HEK293T (cell line): ENCODE results near the gene ARID3A.
"Not testable (repeated sequence)": the region's sequence is repeated elsewhere in the genome, so short reads cannot be mapped to it uniquely, and the experiment has no call there.

Experiments used
- CTCF ChIA-PET: fragments of 350-600 bp; formaldehyde crosslinking; extraction: SDS; loops from one replicate; lab custom pipeline; 2021; ENCODE audit warnings: antibody characterized with exemption, inconsistent platforms; lab: Yijun Ruan, JAX
- POLR2A ChIA-PET: fragments of 350-600 bp; formaldehyde crosslinking; extraction: SDS; loops from one replicate; lab custom pipeline; 2020; ENCODE audit warnings: antibody characterized with exemption, inconsistent platforms; lab: Yijun Ruan, JAX
- DNase-seq: peaks from one replicate; pipeline ENCODE4 v3.0.0; 2012; ENCODE audit warnings: mixed read lengths; ENCODE audit errors: extremely low spot score
- ARNT ChIP-seq: fragments of 450-650 bp; IDR thresholded peaks from 2 replicates; pipeline ENCODE4 v1.6.1; 2017; ENCODE audit warnings: mild to moderate bottlenecking
- BHLHE40 ChIP-seq: fragments of 450-650 bp; IDR thresholded peaks from 2 replicates; pipeline ENCODE4 v1.6.1; 2016; ENCODE audit warnings: mild to moderate bottlenecking, moderate library complexity, borderline replicate concordance
- CTBP1 ChIP-seq: fragments of 450-650 bp; IDR thresholded peaks from 2 replicates; pipeline ENCODE4 v1.6.1; 2016; ENCODE audit warnings: borderline replicate concordance
- ELF4 ChIP-seq: fragments of 450-650 bp; IDR thresholded peaks from 2 replicates; pipeline ENCODE4 v1.6.1; 2017; ENCODE audit warnings: antibody characterized with exemption
- FOXA1 ChIP-seq: fragments of 450-650 bp; IDR thresholded peaks from 2 replicates; pipeline ENCODE4 v1.6.1; 2016; ENCODE audit warnings: mild to moderate bottlenecking
- FOXK2 ChIP-seq: fragments of 450-650 bp; IDR thresholded peaks from 2 replicates; pipeline ENCODE4 v1.6.1; 2016; ENCODE audit warnings: mild to moderate bottlenecking
- FOXM1 ChIP-seq: fragments of 450-650 bp; IDR thresholded peaks from 2 replicates; pipeline ENCODE4 v1.6.1; 2017; ENCODE audit warnings: mild to moderate bottlenecking, borderline replicate concordance
- HDGF ChIP-seq: fragments of 450-650 bp; IDR thresholded peaks from 2 replicates; pipeline ENCODE4 v1.6.1; 2017; ENCODE audit warnings: antibody characterized with exemption, borderline replicate concordance
- L3MBTL2 ChIP-seq: fragments of 450-650 bp; conservative IDR thresholded peaks from 2 replicates; pipeline ENCODE4 v1.6.1; 2016; ENCODE audit warnings: mild to moderate bottlenecking
- LEF1 ChIP-seq: fragments of 450-650 bp; IDR thresholded peaks from 2 replicates; pipeline ENCODE4 v1.6.1; 2017; ENCODE audit warnings: mild to moderate bottlenecking, borderline replicate concordance
- NFRKB ChIP-seq: fragments of 450-650 bp; IDR thresholded peaks from 2 replicates; pipeline ENCODE4 v1.6.1; 2016; ENCODE audit warnings: mild to moderate bottlenecking, moderate library complexity
- SP1 ChIP-seq: fragments of 450-650 bp; IDR thresholded peaks from 2 replicates; pipeline ENCODE4 v1.6.1; 2017
- SUZ12 ChIP-seq: fragments of 450-650 bp; IDR thresholded peaks from 2 replicates; pipeline ENCODE4 v1.6.1; 2016; ENCODE audit warnings: mild to moderate bottlenecking
- TARDBP ChIP-seq: fragments of 450-650 bp; IDR thresholded peaks from 2 replicates; pipeline ENCODE4 v1.6.1; 2016
- ZNF384 ChIP-seq: fragments of 450-650 bp; IDR thresholded peaks from 2 replicates; pipeline ENCODE4 v1.6.1; 2016
- TF ChIP-seq, protein P1 (sequence below): fragments of 450-650 bp; IDR thresholded peaks from 2 replicates; pipeline ENCODE4 v1.6.1; 2016

ARID3A gene

DNA sequence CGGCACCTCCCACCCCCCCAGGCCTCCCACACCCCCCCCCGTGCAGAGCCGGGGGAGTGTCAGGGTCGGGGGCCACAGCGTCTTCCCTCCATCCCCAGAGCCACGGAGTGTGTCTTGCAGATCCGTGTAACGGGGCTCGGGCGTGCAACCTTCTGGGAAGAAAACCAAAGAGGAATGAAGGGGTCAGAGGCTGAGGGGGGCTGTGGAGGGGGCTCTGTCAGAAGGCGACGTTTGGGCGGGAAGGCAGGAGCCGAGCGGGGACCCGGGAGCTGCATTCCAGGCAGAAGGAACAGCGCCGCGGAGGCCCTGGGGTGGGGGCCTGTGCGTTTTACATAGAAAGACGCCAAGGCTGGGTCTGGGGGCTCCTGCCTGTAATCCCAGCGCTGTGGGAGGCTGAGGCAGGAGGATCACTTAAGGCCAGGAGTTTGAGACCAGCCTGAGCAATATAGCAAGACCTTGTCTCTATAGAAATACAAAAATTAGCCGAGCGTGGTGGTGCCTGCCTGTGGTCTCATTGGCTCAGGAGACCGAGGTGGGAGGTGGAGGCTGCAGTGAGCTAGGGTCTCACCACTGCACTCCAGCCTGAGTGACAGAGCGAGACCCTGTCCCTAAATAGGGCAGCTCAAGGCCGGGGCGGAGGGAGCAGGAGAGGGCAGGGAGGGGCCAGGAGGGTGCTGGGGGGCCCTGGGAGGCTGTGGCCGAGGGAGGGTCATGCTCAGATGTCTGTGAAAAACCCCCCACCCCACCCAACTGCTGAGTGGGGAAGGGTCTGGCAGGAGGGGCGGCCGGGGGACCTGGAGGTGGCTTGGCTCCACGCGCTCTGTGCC lies 27.8 kb downstream of the ARID3A start:
- CTCF ChIA-PET = no interaction called here
- no peak for TF ChIP-seq CTBP1
- no peak for DNase-seq
- POLR2A ChIA-PET = no interaction called here

DNA sequence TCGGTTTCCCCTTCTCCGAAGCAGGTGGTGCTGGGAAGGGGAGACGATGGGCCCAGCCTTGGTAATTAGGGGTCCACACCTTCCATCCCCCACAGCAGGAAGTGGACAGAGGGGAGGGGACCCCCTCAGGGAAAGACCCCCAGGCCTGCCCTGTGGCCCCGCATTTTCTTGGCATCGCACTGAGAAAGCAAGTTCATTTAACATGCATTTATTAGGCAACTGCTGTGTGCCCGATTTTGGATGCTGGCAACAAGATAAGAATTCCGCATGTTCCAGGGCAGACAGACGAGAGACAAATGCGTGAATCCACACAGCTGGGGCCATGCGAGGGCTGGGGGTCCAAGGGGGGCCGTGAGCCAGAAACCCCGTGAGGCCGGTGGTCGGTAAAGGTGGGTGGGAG lies 28.4 kb downstream of the ARID3A start:
- DNase-seq = no peak
- ChIA-PET POLR2A (no interaction called here), CTCF (no interaction called here)
- TF ChIP-seq HDGF (no peak), L3MBTL2 (no peak), ARNT (no peak), ELF4 (no peak), FOXM1 (no peak), NFRKB (no peak), CTBP1 (no peak), BHLHE40 (no peak), LEF1 (no peak), FOXA1 (no peak), SUZ12 (no peak), SP1 (no peak), ZNF384 (no peak), FOXK2 (no peak), TARDBP (no peak)
- TF ChIP-seq, protein P1, sequence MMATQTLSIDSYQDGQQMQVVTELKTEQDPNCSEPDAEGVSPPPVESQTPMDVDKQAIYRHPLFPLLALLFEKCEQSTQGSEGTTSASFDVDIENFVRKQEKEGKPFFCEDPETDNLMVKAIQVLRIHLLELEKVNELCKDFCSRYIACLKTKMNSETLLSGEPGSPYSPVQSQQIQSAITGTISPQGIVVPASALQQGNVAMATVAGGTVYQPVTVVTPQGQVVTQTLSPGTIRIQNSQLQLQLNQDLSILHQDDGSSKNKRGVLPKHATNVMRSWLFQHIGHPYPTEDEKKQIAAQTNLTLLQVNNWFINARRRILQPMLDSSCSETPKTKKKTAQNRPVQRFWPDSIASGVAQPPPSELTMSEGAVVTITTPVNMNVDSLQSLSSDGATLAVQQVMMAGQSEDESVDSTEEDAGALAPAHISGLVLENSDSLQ = no peak

DNA sequence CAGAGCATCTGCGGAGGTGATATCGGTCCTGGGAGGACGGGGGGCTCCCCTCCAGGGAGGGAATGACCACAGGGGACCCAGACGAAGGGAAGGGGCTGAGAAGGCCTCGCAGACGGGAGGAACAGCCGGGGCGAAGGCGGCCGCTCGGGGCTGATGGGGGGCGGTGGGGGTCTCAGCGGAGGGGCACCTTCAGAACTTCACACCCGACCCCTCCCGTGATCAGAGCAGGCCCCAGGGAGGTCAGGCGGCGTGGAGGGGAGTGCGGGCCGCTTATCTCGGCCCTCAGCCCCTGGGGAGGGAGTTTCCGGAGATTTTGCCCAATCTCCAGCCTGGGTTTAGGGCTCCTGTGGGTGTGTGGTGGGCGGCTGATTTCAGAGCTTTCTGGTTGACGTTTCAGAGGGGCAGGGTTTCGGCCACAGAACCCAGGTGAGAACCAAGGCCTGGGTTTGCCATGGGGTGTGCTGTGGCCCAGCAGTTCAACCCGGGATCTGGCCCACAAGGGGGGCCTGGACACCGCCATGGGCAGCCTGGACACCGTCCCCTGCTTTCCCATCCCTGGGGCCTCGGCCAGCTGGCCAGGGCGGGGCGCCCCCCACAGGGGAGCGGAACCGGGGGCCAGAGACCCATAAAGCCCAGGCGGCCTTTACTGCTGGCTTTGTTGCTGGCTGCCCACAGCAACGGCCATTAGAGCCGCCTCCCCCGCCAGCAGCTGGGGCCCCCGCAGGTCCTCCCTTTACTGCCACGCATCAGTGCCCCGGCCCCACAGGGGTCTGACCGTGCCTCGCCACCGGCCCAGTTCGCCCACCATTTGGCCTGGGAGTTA lies 29.0 kb downstream of the ARID3A start:
- no peak for DNase-seq
- POLR2A ChIA-PET = no interaction called here
- CTCF ChIA-PET = no interaction called here
- TF ChIP-seq NFRKB (no peak), ARNT (no peak), SUZ12 (no peak), FOXK2 (no peak), L3MBTL2 (no peak)

DNA sequence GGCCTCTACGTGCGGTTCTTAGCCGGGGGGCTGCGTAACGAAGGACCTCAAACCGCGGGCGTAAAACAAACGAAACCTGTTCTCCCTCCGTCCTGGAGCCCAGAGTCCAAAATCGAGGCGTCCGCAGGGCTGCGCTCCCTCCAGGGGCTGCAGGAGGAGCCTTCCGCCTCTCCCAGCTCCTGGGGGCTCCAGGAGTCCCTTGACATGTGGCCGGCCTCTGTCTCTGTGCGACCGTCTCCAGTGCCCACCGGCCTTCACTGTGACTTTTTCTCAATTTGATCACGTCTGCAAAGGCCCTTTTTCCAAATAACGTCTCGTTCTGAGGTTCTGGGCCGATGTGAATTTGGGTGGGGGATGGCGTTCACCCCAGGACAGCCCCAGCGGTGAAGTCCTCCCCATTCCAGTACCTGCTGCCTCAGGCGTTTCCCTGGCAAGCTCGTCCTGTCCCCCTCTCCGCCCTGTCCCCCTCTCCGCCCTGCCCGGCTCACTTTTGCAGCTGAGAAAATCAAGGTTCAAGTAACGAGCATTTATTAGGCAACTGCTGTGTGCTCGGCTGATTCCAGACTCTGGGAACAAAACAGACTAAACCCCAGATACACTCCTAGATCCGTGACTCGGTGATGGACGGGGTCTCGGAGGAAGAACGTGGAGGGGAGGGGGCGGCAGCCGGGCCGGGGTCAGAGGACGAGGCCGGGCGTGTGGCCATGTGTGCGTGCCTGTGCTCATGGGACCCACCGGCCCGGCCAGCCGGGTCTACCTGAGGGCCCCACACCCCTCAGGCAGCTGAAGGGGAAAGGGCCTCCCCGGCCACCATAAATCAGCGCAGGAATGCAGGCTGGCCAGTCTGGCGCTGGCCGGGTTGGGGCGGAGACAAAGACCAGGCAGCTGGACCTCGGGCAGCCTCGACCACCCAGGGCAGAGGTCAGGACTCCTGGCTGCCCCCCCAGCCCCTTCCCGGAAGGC lies 30.2 kb downstream of the ARID3A start:
- CTCF ChIA-PET = interaction anchor here (0.7 kb wide), 1 partner anchor 187 kb away, joined by 3 read pairs; no protein-coding TSS in a partner anchor
- TF ChIP-seq CTBP1 (no peak), TARDBP (no peak), ELF4 (no peak), HDGF (no peak), FOXM1 (no peak), NFRKB (no peak), SP1 (no peak), LEF1 (no peak), ZNF384 (no peak), FOXA1 (no peak), BHLHE40 (no peak), L3MBTL2 (no peak), SUZ12 (no peak), FOXK2 (no peak), ARNT (no peak)
- TF ChIP-seq, protein P1 = no peak
- DNase-seq = no peak
- POLR2A ChIA-PET = no interaction called here

DNA sequence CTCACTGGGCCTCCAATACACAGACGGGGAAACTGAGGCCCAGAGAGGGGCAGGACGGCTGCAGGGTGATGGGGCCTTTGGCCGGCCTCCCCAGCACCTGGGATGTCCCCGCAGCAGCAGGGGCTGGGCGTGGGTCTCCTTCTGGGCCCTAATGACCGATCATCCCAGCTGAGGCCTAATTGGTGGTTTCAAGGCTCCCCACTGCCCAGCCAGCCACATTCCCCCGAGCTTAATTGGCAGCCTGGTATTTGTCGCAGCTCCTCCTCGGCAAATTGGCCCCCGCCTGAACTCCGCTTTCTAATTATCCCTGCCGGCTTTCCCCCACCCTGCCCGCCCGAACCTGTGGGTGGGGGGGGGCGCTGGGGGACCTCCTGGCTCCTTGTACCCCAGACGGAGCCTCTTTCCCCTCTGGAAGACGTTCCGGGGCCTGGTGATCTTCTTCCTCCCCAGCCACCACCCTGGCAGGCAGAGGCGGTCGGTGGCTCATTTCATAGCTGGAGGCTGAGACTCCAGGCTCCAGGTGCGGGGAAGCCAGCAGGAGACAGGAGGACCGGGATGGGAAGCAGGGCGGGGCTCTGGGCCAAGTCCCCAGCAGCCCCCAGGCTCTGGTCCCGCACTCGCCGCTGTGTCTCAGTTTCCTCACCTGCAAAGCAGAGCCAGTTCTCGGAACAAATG lies 31.1 kb downstream of the ARID3A start:
- ChIA-PET POLR2A (no interaction called here), CTCF (no interaction called here)
- TF ChIP-seq ZNF384 = no peak
- no peak for TF ChIP-seq ARNT
- TF ChIP-seq ELF4 = no peak
- TF ChIP-seq BHLHE40 = no peak
- no peak for TF ChIP-seq FOXA1
- no peak for TF ChIP-seq FOXK2
- DNase-seq = no peak

DNA sequence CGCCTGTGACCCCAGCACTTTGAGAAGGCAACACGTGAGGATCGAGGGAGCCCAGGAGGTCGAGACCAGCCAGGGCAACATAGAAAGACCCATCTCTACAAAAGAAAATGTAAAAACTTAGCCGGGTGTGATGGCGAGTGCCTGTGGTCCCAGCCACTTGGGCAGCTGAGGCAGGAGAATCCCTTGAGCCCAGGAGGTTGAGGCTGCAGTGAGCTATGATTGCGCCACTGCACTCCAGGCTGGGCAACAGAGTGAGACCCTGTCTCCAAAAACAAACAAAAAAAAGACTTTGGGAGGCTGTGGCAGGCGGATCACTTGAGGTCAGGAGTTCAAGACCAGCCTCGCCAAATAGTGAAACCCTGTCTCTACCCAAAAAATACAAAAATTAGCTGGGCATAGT lies 31.7 kb downstream of the ARID3A start:
- DNase-seq, POLR2A ChIA-PET: not testable (repeated sequence)
- CTCF ChIA-PET = interaction anchor here (0.6 kb wide), 1 partner anchor 35 kb away, joined by 3 read pairs; no protein-coding TSS in a partner anchor
